DOHH2 (cell line): ENCODE data around the gene ALG12.

ENCODE experiments used
- CTCF ChIP-seq: fragments of 200-600 bp; sonication (generic); IDR thresholded peaks from one replicate; pipeline ENCODE4 v1.5.1; 2014; ENCODE audit warnings: antibody characterized with exemption, mild to moderate bottlenecking, low read depth, low read length; ENCODE audit not compliant: poor library complexity, severe bottlenecking
- EZH2phosphoT487 ChIP-seq: fragments of 200-600 bp; sonication (generic); IDR thresholded peaks from 2 replicates; pipeline ENCODE4 v1.6.1; 2017; ENCODE audit warnings: borderline replicate concordance, mild to moderate bottlenecking, antibody characterized with exemption, low read length, moderate library complexity, mixed read lengths

GRCh38 chr22:49910229-49911155, 7.7 kb downstream of the ALG12 start:
- TF ChIP-seq CTCF (no peak), EZH2phosphoT487 (no peak)
